ENCODE data around the gene ENO1.

The ENO1 gene

GRCh38 chr1:8816831-8817411 is 61.6 kb downstream of the ENO1 start:
- no peak for TF ChIP-seq CTCF (IDR thresholded peaks at IDR 0.05)

- TF ChIP-seq CTCF (IDR thresholded peaks at IDR 0.05) = no peak
These were observed 62.2 kb downstream of the ENO1 start for GRCh38 chr1:8816264-8816663.

GRCh38 chr1:8815582-8816151 is 62.8 kb downstream of the ENO1 start:
- no peak for TF ChIP-seq CTCF (IDR thresholded peaks at IDR 0.05)

- no peak for TF ChIP-seq CTCF (IDR thresholded peaks at IDR 0.05)
These were observed 63.6 kb downstream of the ENO1 start for GRCh38 chr1:8814865-8815264.

- no peak for TF ChIP-seq CTCF (IDR thresholded peaks at IDR 0.05)
These were observed 64.5 kb downstream of the ENO1 start for GRCh38 chr1:8813991-8814390.

GRCh38 chr1:8813016-8813763 is 65.3 kb downstream of the ENO1 start:
- TF ChIP-seq CTCF (IDR thresholded peaks at IDR 0.05) = no peak

GRCh38 chr1:8812081-8812480 is 66.4 kb downstream of the ENO1 start:
- TF ChIP-seq CTCF (IDR thresholded peaks at IDR 0.05) = no peak

Measured in LNCAP (cell line).